Right cardiac atrium (tissue), 5 donors: Measurements from ENCODE around the gene OSBPL3. TPM values are rescaled to one million over a fixed set of nuclear protein-coding genes. Genes with fewer than 3 reads are reported as not detected.

Experiments used
- ATAC-seq, 2 donors: fragments of 200-7000 bp; cut with Tn5 transposase; one replicate each; pipeline versions ENCODE4 v1.8.0 to v1.9.1; 2020; ENCODE audit warnings: moderate library complexity in 2 of 2, mild to moderate bottlenecking in 1 of 2
- DNase-seq, 3 donors: peaks; one replicate each; pipeline ENCODE4 v3.0.0-alpha.2; 2020
- H3K27ac ChIP-seq: one replicate; pipeline ENCODE4 v1.5.1; 2013; ENCODE audit warnings: mild to moderate bottlenecking, low read length, control low read depth, moderate library complexity
- H3K27me3 ChIP-seq: one replicate; pipeline ENCODE4 v1.6.1; 2013; ENCODE audit not compliant: control insufficient read depth, insufficient read depth
- H3K4me1 ChIP-seq: one replicate; pipeline ENCODE4 v1.6.1; 2013; ENCODE audit warnings: low read length; ENCODE audit not compliant: control insufficient read depth, insufficient read depth
- H3K4me3 ChIP-seq: one replicate; pipeline ENCODE4 v1.5.1; 2013; ENCODE audit warnings: low read length, control low read depth
- H3K9me3 ChIP-seq: one replicate; pipeline ENCODE4 v1.6.1; 2013; ENCODE audit warnings: low read length; ENCODE audit not compliant: control insufficient read depth
- WGBS: extraction: QIAGEN DNeasy Blood & Tissue Kit; methylation state at CpG from one replicate; pipeline ENCODE4 v1.1.7; 2013; 5-methylcytosine and 5-hydroxymethylcytosine counted together
- intact Hi-C, 4 donors: fragments of 100-400 bp; cut with DNase I; formaldehyde crosslinking; loops; one replicate each; pipeline versions ENCODE4 v1.11.0 to v1.14.0; 2022 to 2023
- polyA plus RNA-seq: library from polyadenylated mRNA; stranded (reverse); fragments of 200-250 nt; gene quantifications from one replicate; pipeline ENCODE4 v1.2.3, GENCODE V29; 2013
- total RNA-seq, 4 donors: library from RNA; stranded (reverse); fragmentation: NEBNext Ultra II Directional; extraction: Animal tissue kit (Norgen Biotek cat#: 25700); gene quantifications; one replicate each; pipeline ENCODE4 v1.2.1, GENCODE V29; 2021
- donor health status: healthy with polysubstance abuse.
- donor health status: DM: no; HTN: yes; CAD: no.
- donor health status: DM: no; HTN: no; CAD: no.
- donor health status: DM: no; HTN: yes; CAD: no; lungs with severe emphysema.
- donor health status: DM: yes; HTN: yes; CAD: no.

The OSBPL3 gene
- total and polyA plus RNA-seq, 5 donors: 3.2 to 12.9 (median 9.7) TPM

DNA sequence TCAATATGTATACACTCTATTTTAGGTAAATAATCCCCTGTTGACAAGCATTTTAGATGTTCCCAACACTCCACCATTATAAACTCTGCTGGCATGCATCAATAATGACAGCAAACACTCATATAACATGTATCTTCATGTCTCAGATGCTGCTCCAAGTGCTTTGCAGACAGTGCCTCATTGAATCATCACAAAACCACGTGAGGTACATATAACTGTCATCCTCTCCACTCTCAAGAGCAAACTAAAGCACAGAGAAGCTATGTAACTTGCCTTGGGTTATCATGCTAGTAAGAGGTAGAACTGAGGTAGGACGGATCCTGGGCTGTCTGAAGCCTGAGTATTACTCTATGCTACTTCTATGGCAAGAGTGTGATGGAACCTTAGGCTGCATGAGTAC lies 150.2 kb downstream of the OSBPL3 start:
- H3K27me3 ChIP-seq: no peaks in the 10 kb centered on the region
- DNase-seq (no peak), ATAC-seq (no peak)
- H3K9me3 ChIP-seq: no peaks in the 10 kb centered on the region
- H3K27ac ChIP-seq: no peak overlapping the region
- 72% methylated on average over 2 of the region's 2 CpGs for WGBS
- peaks cover 8% of the 10 kb centered on the region for H3K4me1 ChIP-seq
- no peak overlapping the region for H3K4me3 ChIP-seq
- intact Hi-C loops: loop anchor here in 2 of 4 donors (10.0 kb wide), 2 partner anchors 85 to 145 kb away; no protein-coding TSS in a partner anchor

- intact Hi-C loops: loop anchor here in 2 of 4 donors (10.0 kb wide), 2 partner anchors 86 to 146 kb away; no protein-coding TSS in a partner anchor
- no peaks in the 10 kb centered on the region for H3K27me3 ChIP-seq
- DNase-seq (no peak), ATAC-seq (peak; percentile 41 to 70)
- H3K27ac ChIP-seq: no peak overlapping the region
- peaks cover 10% of the 10 kb centered on the region for H3K4me1 ChIP-seq
- WGBS: 42% methylated on average over 1 of the region's 1 CpG
- H3K9me3 ChIP-seq: no peaks in the 10 kb centered on the region
- no peak overlapping the region for H3K4me3 ChIP-seq
Measured at GRCh38 chr7:24828891-24829661, 150.9 kb downstream of the OSBPL3 start.

DNA sequence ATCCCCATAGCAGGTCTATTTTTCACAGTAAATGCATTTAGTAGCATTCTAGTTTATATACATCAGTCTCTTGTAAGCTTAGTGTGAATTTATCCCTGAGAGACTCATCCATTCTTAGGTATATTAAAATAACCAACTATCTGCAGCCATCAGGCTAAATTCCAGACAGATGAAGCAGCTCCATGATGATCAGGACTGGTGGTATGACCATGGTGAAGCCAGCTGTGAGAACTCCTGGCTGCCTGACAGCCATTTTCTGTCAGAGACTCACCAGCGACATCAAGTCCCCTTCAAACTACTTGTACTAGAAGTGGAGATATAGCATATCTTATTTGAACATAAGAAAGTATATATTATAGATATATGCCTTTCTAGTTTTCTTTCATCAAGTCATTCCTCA lies 152.4 kb downstream of the OSBPL3 start:
- H3K9me3 ChIP-seq: no peaks in the 10 kb centered on the region
- H3K27me3 ChIP-seq: no peaks in the 10 kb centered on the region
- WGBS: 80% methylated on average over 1 of the region's 1 CpG
- H3K4me1 ChIP-seq: peaks cover 10% of the 10 kb centered on the region
- DNase-seq: no peak
- H3K27ac ChIP-seq: no peak overlapping the region
- no peak for ATAC-seq
- intact Hi-C loops: loop anchor here in 2 of 4 donors (10.0 kb wide), 2 partner anchors 87 to 147 kb away; no protein-coding TSS in a partner anchor
- H3K4me3 ChIP-seq: no peak overlapping the region

DNA sequence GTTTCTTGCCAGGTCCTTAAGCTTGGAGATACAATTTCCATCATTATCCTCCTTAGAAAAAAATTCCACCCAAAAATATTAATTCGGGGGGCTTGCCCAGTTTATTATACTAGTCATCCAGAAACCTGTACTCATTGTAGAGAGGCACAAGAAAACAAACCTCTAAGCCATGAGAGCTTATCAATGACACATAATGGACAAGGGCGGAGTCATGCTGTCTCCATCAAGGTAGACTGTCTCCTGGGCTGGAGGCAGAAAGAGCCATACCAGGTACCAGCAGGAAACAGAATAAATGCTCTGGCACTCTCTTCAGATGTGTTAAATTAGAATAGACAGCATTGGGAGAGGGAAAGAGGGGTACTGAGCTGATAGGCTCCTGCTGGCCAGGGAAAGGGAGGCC lies 153.0 kb downstream of the OSBPL3 start:
- ATAC-seq (no peak), DNase-seq (no peak)
- no peaks in the 10 kb centered on the region for H3K9me3 ChIP-seq
- intact Hi-C loops: loop anchor here in 2 of 4 donors (10.0 kb wide), 2 partner anchors 88 to 148 kb away; no protein-coding TSS in a partner anchor
- no peak overlapping the region for H3K4me3 ChIP-seq
- no peaks in the 10 kb centered on the region for H3K27me3 ChIP-seq
- no peak overlapping the region for H3K27ac ChIP-seq
- H3K4me1 ChIP-seq: peaks cover 10% of the 10 kb centered on the region
- WGBS: 86% methylated on average over 2 of the region's 2 CpGs

DNA sequence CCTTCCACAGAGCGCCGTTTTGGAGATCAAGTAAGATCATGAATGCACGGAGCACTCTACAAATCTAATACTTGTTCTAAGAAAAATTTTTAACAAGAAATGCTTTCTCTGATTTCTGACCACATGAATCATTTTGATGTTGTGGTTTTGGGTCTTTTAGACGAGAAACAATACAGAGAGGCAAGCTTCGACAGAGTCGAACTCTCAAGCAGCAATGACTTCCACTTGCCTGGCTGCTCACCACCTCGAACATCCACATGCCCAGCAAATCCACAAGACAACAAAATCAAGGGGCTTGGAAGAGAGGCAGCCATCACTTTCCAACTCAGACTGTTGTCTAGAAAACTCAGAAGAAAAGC lies 153.3 kb downstream of the OSBPL3 start:
- H3K27me3 ChIP-seq: no peaks in the 10 kb centered on the region
- peaks cover 10% of the 10 kb centered on the region for H3K4me1 ChIP-seq
- no peak overlapping the region for H3K27ac ChIP-seq
- no peak overlapping the region for H3K4me3 ChIP-seq
- ATAC-seq (no peak), DNase-seq (no peak)
- H3K9me3 ChIP-seq: no peaks in the 10 kb centered on the region
- 89% methylated on average over 7 of the region's 7 CpGs for WGBS
- intact Hi-C loops: loop anchor here in 2 of 4 donors (10.0 kb wide), 2 partner anchors 88 to 148 kb away; no protein-coding TSS in a partner anchor

DNA sequence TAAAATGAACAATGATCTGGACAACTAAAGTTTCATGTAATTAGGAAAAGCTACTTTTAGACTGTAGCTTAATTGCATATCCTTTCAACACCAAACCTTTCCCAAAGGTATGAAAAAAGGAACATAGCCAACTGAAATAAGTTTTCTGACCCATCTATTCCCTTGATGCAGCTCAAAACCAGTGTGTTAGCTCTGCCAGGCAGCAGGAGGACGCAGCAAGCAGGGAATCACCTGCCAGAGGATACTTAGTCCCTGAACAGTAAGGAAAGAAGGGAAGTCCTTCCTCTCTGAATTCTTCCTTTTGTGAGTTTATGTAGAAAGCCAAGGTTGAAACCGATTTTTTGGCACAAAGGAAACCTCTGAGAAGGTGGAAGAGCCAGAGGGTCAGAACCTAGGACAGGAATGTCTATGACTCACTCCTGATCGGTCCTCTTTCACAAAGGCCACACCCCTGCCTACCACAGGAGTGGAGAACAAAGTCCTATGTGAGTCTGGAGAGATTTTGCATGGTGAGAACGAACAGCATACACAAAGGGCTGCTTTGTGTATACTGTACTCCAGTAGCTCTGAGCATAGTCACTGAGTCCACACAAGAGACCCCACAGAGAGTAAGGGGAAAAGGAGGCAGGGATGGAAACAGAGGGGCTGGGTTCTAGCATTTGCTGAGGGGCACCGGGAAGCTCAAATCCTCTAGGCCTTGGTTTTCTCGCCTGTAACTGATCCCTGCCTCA lies 153.9 kb downstream of the OSBPL3 start:
- ATAC-seq (peak in 1 of 2 donors; percentile 63), DNase-seq (no peak)
- Histone ChIP-seq H3K9me3 (no peaks in the 10 kb centered on the region), H3K27me3 (no peaks in the 10 kb centered on the region), H3K4me3 (no peak overlapping the region), H3K27ac (no peak overlapping the region), H3K4me1 (peaks cover 10% of the 10 kb centered on the region)
- WGBS: 53% methylated on average over 6 of the region's 6 CpGs
- intact Hi-C loops: loop anchor here in 2 of 4 donors (10.0 kb wide), 2 partner anchors 89 to 149 kb away; no protein-coding TSS in a partner anchor

- DNase-seq (no peak), ATAC-seq (no peak)
- H3K9me3 ChIP-seq: no peaks in the 10 kb centered on the region
- H3K27me3 ChIP-seq: no peaks in the 10 kb centered on the region
- 40% methylated on average over 1 of the region's 1 CpG for WGBS
- H3K4me3 ChIP-seq: no peak overlapping the region
- H3K27ac ChIP-seq: peak overlapping the region; percentile 39
- intact Hi-C loops: loop anchor here in 2 of 4 donors (10.0 kb wide), 2 partner anchors 89 to 149 kb away; no protein-coding TSS in a partner anchor
- peaks cover 10% of the 10 kb centered on the region for H3K4me1 ChIP-seq
Measured at GRCh38 chr7:24825381-24825794, 154.6 kb downstream of the OSBPL3 start.

GRCh38 chr7:24824896-24825295 lies 155.1 kb downstream of the OSBPL3 start:
- H3K4me3 ChIP-seq: no peak overlapping the region
- intact Hi-C loops: loop anchor here (5.0 to 10.0 kb wide), 4 partner anchors 90 to 247 kb away; partner anchors contain the start of gene OSBPL3 (in 2 of the 4)
- ATAC-seq (peak in 1 of 2 donors; percentile 10), DNase-seq (no peak)
- peaks cover 10% of the 10 kb centered on the region for H3K4me1 ChIP-seq
- no peaks in the 10 kb centered on the region for H3K27me3 ChIP-seq
- H3K27ac ChIP-seq: peak overlapping the region; percentile 39
- WGBS: 32% methylated on average over 3 of the region's 3 CpGs
- no peaks in the 10 kb centered on the region for H3K9me3 ChIP-seq

DNA sequence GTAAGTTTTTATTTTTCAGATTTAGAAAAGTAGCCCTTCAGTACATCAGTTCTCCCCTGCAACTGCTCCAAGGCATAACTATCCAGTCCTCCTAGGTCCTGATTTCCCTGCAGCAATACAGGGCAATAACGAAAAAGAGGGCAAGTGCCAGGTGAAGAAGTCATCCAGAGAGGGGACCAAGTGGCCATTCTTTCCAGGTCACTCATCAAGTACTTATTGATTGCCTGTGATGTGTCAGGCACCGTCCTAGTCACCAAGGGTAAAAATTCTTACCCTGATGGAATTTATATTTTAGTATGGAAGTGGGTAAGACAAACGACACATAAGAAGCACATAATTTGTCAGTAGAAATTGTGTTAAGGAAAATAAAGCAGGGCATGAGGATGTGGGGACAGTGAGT lies 155.6 kb downstream of the OSBPL3 start:
- WGBS: 64% methylated on average over 3 of the region's 3 CpGs
- intact Hi-C loops: loop anchor here (5.0 to 10.0 kb wide), 4 partner anchors 90 to 248 kb away; partner anchors contain the start of gene OSBPL3 (in 2 of the 4)
- H3K27ac ChIP-seq: no peak overlapping the region
- H3K9me3 ChIP-seq: no peaks in the 10 kb centered on the region
- H3K4me3 ChIP-seq: no peak overlapping the region
- no peaks in the 10 kb centered on the region for H3K27me3 ChIP-seq
- no peak for DNase-seq
- H3K4me1 ChIP-seq: peaks cover 10% of the 10 kb centered on the region
- no peak for ATAC-seq

DNA sequence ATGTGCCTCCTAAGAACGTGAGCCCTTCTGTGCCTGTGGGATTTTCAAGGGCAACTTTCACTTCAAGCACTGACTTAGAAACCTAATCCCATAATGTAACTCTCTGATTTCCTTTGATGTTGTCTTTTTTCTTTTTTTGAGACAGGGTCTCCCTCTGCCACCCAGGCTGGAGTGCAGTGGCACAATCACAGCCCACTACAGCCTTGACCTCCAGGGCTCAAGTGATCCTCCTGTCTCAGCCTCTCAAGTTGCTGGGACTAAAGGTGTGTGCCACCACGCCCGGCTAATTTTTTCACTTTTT lies 158.3 kb downstream of the OSBPL3 start:
- Histone ChIP-seq H3K27me3 (no peaks in the 10 kb centered on the region), H3K27ac (no peak overlapping the region), H3K9me3 (no peaks in the 10 kb centered on the region), H3K4me3 (no peak overlapping the region), H3K4me1 (peaks cover 10% of the 10 kb centered on the region)
- DNase-seq (no peak), ATAC-seq (no peak)
- 87% methylated on average over 3 of the region's 3 CpGs for WGBS
- intact Hi-C loops: loop anchor here (5.0 to 10.0 kb wide), 4 partner anchors 93 to 251 kb away; partner anchors contain the start of gene OSBPL3 (in 2 of the 4)
